ENCODE data around the gene CCDC89.
"Not testable (repeated sequence)": the region's sequence is repeated elsewhere in the genome, so short reads cannot be mapped to it uniquely, and the experiment has no call there.

CCDC89 gene

GRCh38 chr11:85673393-85673792 is 12.6 kb downstream of the CCDC89 start:
- POLR2A ChIA-PET (ENCODE audit: low non-redundant PET) = no interaction called here
- DNase-seq (ENCODE audit: low spot score) = no peak
- CTCF ChIA-PET = no interaction called here
- no peak for TF ChIP-seq CTCF (conservative IDR thresholded peaks at IDR 0.05; ENCODE audit: low read depth)
- H3K27ac ChIP-seq = no peak overlapping the region

GRCh38 chr11:85672105-85672902 is 13.7 kb downstream of the CCDC89 start:
- POLR2A ChIA-PET (ENCODE audit: low non-redundant PET) = no interaction called here
- no peak overlapping the region for H3K27ac ChIP-seq
- CTCF ChIA-PET = no interaction called here
- no peak for TF ChIP-seq CTCF (conservative IDR thresholded peaks at IDR 0.05; ENCODE audit: low read depth)
- no peak for DNase-seq (ENCODE audit: low spot score)

GRCh38 chr11:85670949-85671663 is 14.9 kb downstream of the CCDC89 start:
- DNase-seq (ENCODE audit: low spot score); POLR2A ChIA-PET (ENCODE audit: low non-redundant PET); CTCF ChIA-PET; H3K27ac ChIP-seq: not testable (repeated sequence)

- no peak overlapping the region for H3K27ac ChIP-seq
- no peak for TF ChIP-seq CTCF (conservative IDR thresholded peaks at IDR 0.05; ENCODE audit: low read depth)
- DNase-seq (ENCODE audit: low spot score) = no peak
- ChIA-PET CTCF (interaction anchor here (0.6 kb wide), 1 partner anchor 1087 kb away, joined by 3 read pairs; no protein-coding TSS in a partner anchor), POLR2A (ENCODE audit: low non-redundant PET) (no interaction called here)
These were observed 17.8 kb downstream of the CCDC89 start for GRCh38 chr11:85668157-85668556.

GRCh38 chr11:85666687-85667086 is 19.3 kb downstream of the CCDC89 start:
- DNase-seq (ENCODE audit: low spot score) = no peak
- POLR2A ChIA-PET (ENCODE audit: low non-redundant PET) = no interaction called here
- CTCF ChIA-PET = no interaction called here
- H3K27ac ChIP-seq = no peak overlapping the region
- no peak for TF ChIP-seq CTCF (conservative IDR thresholded peaks at IDR 0.05; ENCODE audit: low read depth)

- TF ChIP-seq CTCF (conservative IDR thresholded peaks at IDR 0.05; ENCODE audit: low read depth) = no peak
- H3K27ac ChIP-seq = no peak overlapping the region
- POLR2A ChIA-PET (ENCODE audit: low non-redundant PET) = no interaction called here
- CTCF ChIA-PET = no interaction called here
- DNase-seq (ENCODE audit: low spot score) = no peak
These were observed 20.3 kb downstream of the CCDC89 start for GRCh38 chr11:85665733-85666132.
